MG63 (cell line): ENCODE data around the gene RBL1. TPM values are rescaled to one million over a fixed set of nuclear protein-coding genes. Genes with fewer than 3 reads are reported as not detected.
"Not testable (repeated sequence)": the region's sequence is repeated elsewhere in the genome, so short reads cannot be mapped to it uniquely, and the experiment has no call there.

Experiments
- DNase-seq: peaks from one replicate; pipeline ENCODE4 v3.0.0-alpha.2; 2020
- H3K27me3 ChIP-seq: fragments of 250-450 bp; sonication (Bioruptor Pico); 2 replicates; pipeline ENCODE4 v1.5.1; 2020; ENCODE audit warnings: mild to moderate bottlenecking, moderate library complexity
- H3K36me3 ChIP-seq: fragments of 250-450 bp; sonication (Bioruptor Pico); 2 replicates; pipeline ENCODE4 v1.5.1; 2020; ENCODE audit warnings: mild to moderate bottlenecking, moderate library complexity
- H3K4me3 ChIP-seq: fragments of 250-450 bp; sonication (Bioruptor Pico); 2 replicates; pipeline ENCODE4 v1.5.1; 2020; ENCODE audit warnings: mild to moderate bottlenecking, moderate library complexity
- H3K9me3 ChIP-seq: fragments of 250-450 bp; sonication (Bioruptor Pico); 2 replicates; pipeline ENCODE4 v1.5.1; 2020; ENCODE audit warnings: mild to moderate bottlenecking, moderate library complexity
- total RNA-seq: library from RNA; depleted of rRNA; stranded (reverse); fragments of >200 nt; shearing (Covaris generic); gene quantifications from 2 replicates; pipeline ENCODE4 v1.2.3, GENCODE V29; 2014; ENCODE audit warnings: low replicate concordance

Gene RBL1
- total RNA-seq, 1 experiment from 2014 or later, result 11.1 TPM

DNA sequence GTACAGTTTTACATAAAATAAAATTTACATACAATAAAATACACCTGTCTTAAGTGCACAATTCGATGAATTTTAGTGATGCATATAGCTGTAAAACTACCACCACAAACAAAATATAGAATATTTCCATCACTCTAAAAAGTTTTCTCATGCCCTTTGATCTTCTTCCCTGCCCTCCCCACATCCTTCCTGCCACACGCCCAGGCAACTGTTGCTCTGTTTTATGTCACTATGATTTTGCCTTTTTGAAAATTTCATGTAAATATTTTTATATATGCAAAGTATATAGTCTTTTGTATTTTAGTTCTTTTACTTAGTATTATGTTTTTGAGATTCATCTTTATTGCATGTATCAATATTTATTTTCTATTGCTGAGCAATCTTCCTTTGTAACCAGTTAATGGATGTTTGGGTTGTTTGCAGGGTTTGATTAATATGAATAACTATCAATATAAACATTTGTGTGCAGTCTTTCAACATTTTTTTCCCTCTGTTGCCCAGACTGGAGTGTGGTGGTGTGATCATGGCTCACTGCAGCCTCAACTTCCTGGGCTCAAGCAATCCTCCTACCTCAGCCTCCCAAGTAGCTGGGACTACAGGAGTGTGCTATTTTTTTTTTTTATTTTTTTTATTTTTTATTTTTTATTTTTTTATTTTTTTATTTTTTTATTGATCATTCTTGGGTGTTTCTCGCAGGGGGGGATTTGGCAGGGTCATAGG, 120.5 kb downstream of the RBL1 start:
- Histone ChIP-seq H3K4me3 (no peak overlapping the region), H3K9me3 (no peaks in the 10 kb centered on the region), H3K27me3 (no peaks in the 10 kb centered on the region), H3K36me3 (no peaks in the 10 kb centered on the region)
- DNase-seq, result no peak

DNA sequence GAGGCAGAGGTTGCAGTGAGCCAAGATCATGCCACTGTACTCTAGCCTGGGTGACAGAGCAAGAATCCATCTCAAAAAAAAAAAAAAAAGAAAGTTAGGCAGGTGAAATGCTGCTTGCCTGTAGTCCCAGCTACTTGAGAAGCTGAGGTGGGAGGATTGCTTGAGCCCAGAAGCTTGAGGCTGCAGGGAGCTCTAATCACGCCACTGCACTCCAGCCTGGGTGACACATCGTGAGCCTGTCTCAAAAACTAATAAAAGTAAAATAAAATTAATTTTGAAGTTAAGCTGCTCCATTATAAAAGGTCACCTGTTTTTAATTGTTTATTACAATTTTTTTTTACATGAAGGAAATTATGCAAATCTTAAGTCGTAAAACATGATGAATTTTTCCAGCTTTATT, 121.1 kb downstream of the RBL1 start:
- Histone ChIP-seq H3K9me3 (no peaks in the 10 kb centered on the region), H3K36me3 (no peaks in the 10 kb centered on the region), H3K4me3 (no peak overlapping the region), H3K27me3 (no peaks in the 10 kb centered on the region)
- DNase-seq, result no peak

DNA sequence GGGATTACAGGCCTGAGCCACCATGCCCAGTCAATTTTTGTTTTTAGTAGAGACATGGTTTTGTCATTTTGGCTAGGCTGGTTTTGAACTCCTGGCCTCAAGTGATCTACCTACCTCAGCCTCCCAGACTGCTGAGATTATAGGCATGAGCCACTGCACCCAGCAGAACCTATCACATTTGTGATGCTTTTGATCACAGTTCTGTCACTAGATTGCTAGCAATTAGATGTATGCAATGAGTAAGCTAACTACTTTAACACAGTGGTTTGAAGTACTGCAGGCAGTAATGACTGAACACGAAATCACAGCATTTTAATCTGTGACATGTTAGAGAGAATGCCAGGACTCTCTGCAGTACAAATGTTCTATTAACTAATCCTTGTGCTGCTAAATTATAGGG, 124.7 kb downstream of the RBL1 start:
- Histone ChIP-seq H3K36me3 (no peaks in the 10 kb centered on the region), H3K27me3 (no peaks in the 10 kb centered on the region), H3K4me3 (no peak overlapping the region), H3K9me3 (no peaks in the 10 kb centered on the region)
- DNase-seq, result no peak

DNA sequence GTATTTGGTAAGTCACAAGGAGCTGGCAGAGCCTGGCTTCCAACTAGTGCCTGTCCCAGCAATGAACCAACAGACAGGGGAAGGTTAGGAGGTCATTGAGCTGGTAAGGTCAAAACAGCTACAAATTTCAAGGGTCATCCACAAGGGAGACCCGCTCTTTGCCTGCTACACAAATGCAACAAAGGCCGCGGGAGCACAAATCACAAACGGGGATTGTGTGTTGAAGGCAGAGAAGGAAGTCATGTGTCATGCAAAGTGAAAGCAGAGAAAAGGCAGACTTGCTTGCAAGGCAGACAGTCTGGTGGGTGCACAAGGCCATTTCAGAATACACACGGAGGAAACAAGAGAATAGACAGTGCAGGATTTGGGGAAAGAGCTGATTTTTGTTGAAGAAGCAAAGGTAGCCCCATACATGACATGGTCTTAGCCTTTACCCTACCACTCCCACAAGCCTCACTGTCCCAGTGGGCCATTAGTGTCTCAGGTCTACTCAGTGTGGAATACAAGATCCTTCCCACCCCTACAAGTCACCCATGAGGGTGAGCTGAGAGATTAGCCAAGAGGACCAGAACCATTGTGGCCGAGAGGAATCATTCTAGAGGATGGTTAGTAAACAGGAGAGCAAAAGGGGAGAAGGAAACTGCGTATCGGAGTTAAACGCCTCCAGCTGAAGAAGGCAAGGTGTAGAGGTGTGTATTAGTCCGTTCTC, 126.2 kb downstream of the RBL1 start:
- Histone ChIP-seq H3K36me3 (no peaks in the 10 kb centered on the region), H3K27me3 (no peaks in the 10 kb centered on the region)

DNA sequence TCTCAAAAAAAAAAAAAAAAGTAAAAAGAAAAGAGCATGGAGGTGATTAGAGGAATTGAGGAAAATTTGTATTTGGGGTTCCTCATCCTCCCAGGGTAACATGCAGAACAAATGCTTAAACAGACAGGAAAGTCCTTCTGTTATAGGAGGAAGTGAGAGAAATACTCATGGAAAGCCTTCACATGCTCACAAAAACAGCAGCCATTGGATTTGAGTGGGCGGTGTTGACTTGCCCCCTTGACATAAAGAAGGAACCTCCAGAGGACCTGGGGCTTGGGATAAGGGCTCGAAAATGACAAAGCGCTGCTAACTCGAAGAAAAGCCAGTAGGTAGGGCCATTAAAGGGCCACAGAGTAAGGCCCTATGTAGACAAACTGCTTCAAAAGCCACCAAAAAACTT, 126.7 kb downstream of the RBL1 start:
- Histone ChIP-seq H3K36me3 (no peaks in the 10 kb centered on the region), H3K27me3 (no peaks in the 10 kb centered on the region)
- DNase-seq, result no peak

More for the DNA sequence above, 126.2 kb downstream of the RBL1 start:
- Histone ChIP-seq H3K9me3 (no peaks in the 10 kb centered on the region), H3K4me3 (no peak overlapping the region)
- no peak for DNase-seq

DNA sequence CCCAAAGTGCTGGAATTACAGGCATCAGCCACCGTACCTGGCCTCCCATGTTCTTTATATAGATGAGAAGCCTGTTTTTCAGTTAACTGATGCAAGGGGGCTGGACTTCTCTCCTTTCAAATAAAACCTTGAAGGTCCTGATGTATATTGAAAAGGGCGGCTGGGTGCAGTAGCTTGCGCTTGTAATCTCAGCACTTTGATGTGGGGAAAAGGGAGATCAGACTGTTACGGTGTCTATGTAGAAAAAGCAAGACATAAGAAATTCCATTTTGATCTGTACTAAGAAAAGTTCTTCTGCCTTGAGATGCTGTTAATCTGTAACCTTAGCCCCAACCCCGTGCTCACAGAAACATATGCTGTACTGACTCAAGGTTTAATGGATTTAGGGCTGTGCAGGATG, 128.2 kb downstream of the RBL1 start:
- Histone ChIP-seq H3K4me3 (no peak overlapping the region), H3K36me3 (no peaks in the 10 kb centered on the region), H3K9me3 (0 out of 2 replicates have a peak, but pooled peaks cover 4% of the 10 kb centered on the region), H3K27me3 (no peaks in the 10 kb centered on the region)
- no peak for DNase-seq

More for the DNA sequence above, 126.7 kb downstream of the RBL1 start:
- no peak overlapping the region for H3K4me3 ChIP-seq
- H3K9me3 ChIP-seq, result no peaks in the 10 kb centered on the region

DNA sequence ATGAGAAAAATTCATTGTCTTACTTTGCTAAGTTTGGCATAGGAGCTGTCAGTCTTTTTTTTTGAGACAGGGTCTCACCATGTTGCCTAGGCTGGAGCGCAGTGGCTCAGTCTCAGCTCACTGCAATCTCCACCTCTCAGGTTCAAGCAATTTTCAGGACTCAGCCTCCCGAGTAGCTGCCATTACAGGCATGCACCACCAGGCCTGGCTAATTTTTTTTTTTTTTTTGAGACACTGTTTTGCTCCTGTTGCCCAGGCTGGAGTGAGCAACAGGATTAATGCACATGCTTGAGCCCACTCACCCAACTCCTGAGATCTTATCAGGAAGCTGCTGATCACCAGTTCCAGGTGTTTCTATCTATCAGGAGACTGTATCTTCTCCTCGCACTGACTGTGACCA, 128.8 kb downstream of the RBL1 start:
- H3K9me3 ChIP-seq, H3K27me3 ChIP-seq, H3K4me3 ChIP-seq, DNase-seq, H3K36me3 ChIP-seq: not testable (repeated sequence)

DNA sequence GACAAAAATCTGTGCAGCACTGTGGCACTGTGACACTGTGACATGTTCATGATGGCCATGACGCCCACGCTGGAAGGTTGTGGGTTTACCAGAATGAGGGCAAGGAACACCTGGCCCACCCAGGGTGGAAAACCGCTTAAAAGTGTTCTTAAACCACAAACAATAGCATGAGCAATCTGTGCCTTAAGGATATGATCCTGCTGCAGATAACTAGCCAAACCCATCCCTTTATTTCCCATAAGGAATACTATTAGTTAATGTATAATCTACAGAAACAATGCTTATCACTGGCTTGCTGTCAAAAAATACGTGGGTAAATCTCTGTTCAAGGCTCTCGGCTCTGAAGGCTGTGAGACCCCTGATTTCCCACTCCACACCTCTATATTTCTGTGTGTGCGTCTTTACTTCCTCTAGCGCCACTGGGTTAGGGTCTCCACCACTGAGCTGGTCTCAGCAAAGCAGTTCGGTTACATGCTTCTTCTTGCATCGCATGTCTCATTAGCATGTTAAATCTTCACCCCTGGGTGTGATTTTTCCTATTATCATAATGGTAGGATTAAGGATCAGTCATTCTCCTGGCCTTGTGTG, 133.3 kb downstream of the RBL1 start:
- H3K9me3 ChIP-seq, result peaks cover 11% of the 10 kb centered on the region
- H3K4me3 ChIP-seq, H3K36me3 ChIP-seq, H3K27me3 ChIP-seq, DNase-seq: not testable (repeated sequence)

DNA sequence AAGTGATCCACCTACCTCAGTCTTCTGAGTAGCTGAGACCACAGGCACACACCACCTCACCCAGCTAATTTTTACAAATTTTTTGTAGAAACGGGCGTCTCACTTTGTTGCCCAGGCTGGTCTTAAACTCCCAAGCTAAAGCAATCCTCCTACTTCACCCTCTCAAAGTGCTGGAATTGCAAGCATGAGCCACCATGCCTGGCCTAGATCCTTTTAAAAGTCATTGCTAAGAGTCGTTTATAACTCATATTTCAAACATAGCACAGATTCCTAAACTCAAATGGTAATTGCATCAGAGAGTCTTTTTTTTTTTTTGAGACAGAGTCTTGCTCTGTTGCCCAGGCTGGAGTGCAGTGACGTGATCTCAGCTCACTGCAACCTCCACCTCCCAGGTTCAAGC, 136.6 kb downstream of the RBL1 start:
- Histone ChIP-seq H3K4me3 (no peak overlapping the region), H3K27me3 (no peaks in the 10 kb centered on the region), H3K36me3 (no peaks in the 10 kb centered on the region), H3K9me3 (peaks cover 11% of the 10 kb centered on the region)
- DNase-seq, result no peak

DNA sequence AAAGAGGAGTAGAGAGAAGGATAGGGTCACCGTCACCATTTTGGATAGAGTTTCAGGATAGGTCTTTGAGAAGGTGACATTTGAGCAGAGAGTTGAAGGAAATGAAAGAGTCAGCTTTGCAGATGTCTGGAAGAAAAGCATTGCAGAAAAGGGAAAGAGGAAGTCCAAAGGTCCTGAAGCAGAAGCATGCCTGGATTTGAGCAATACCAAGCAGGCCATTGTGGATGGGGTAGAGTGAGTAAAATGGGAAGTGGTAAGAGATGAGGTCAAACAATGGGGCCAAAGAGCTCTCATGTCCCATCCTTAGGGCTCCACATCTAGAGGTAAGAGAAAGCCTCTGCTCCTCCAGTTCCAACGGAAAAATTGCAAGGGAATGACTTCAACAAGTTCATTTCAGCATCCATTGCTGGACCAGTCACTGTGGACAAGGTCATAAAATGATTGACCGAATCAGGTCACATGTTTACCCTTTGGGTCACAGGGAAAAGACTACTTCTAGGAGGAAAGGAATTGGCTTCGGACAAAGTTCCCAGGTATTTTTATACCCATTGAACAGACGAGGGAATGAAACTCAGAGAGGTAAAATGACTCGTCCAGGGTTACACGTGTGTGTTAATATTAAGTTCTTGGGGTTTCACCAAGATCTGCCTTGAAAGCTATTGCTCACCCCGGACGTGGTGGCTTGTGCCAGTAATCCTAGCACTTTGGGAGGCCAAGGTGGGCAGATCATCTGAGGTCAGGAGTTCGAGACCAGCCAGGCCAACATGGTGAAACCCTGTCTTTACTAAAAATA, 137.7 kb downstream of the RBL1 start:
- no peak for DNase-seq
- H3K4me3 ChIP-seq, result no peak overlapping the region
- H3K27me3 ChIP-seq, result no peaks in the 10 kb centered on the region
- peaks cover 11% of the 10 kb centered on the region for H3K9me3 ChIP-seq
- no peaks in the 10 kb centered on the region for H3K36me3 ChIP-seq

DNA sequence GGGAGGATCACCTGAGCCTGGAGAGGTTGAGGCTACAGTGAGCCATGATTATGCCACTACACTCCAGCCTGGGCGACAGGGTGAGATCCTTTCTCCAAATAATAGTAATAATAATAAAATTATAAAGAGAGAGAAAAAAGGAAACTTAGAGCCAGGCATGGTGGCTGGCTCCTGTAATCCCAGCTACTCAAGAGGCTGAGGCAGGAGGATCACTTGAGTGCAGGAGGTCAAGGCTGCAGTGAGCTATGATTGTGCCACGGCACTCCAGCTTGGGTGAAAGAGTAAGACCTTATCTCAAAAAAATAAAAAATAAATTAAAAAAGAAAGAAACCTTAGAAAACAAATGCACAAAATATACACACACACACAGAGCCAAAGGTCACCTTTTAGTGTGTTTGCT, 139.1 kb downstream of the RBL1 start:
- DNase-seq, result no peak
- Histone ChIP-seq H3K27me3 (no peaks in the 10 kb centered on the region), H3K4me3 (no peak overlapping the region), H3K9me3 (peaks cover under 1% of the 10 kb centered on the region; the same call in 1 of the 2 replicates), H3K36me3 (no peaks in the 10 kb centered on the region)

DNA sequence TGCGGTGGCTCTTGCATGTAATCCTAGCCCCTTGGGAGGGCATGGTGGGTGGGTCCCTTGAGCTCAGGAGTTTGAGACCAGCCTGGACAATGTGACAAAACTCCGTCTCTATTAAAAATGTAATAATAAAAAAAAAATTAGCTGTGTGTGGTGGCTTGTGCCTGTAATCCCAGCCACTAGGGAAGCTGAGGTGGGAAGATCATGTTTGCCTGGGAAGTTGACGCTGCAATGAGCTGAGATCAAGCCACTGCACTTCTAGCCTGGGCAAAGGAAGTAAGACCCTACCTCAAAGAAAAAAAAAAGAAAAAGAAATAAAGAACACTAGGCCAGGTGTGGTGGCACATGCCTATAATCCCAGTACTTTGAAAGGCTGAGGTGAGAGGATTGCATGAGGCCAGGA, 139.8 kb downstream of the RBL1 start:
- no peak for DNase-seq
- Histone ChIP-seq H3K36me3 (no peaks in the 10 kb centered on the region), H3K27me3 (no peaks in the 10 kb centered on the region), H3K4me3 (no peak overlapping the region), H3K9me3 (no peaks in the 10 kb centered on the region)

DNA sequence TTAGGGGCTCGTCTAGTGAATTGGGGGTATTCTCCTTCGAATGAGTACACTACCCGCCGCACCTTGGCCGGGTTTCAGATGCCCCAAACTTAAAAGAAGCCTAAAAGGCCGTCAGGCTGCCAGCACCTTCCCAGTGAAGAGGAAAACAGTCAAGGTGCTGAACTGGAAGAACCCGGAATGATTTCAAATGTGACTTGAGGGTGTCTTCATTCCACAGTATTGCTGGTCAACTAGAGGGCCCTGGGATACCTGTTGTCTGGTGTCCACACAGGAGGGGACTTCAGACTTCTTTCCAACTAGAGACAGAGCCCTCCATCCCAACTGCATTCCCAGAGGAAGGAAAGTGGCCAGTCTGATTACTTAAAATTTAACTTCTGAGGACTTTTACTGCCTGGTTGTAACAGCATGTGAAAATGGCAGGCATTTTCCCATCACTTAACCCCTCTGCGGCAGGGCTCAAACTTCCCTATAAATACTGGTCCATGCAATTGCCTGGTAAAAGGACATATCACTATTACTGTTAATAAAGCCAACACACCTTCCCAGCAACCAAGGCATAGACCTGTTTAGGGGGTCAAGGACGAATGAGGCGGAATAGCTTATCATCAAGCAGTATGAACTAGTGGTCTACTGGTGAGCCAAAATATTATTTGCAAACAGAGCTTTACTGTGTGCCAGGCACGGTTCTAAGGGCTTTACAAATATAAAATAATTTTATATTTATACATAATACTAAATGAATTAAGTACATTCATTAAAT, 143.6 kb downstream of the RBL1 start:
- no peak for DNase-seq
- Histone ChIP-seq H3K9me3 (no peaks in the 10 kb centered on the region), H3K4me3 (peak overlapping the region; percentile 77), H3K36me3 (no peaks in the 10 kb centered on the region), H3K27me3 (no peaks in the 10 kb centered on the region)

DNA sequence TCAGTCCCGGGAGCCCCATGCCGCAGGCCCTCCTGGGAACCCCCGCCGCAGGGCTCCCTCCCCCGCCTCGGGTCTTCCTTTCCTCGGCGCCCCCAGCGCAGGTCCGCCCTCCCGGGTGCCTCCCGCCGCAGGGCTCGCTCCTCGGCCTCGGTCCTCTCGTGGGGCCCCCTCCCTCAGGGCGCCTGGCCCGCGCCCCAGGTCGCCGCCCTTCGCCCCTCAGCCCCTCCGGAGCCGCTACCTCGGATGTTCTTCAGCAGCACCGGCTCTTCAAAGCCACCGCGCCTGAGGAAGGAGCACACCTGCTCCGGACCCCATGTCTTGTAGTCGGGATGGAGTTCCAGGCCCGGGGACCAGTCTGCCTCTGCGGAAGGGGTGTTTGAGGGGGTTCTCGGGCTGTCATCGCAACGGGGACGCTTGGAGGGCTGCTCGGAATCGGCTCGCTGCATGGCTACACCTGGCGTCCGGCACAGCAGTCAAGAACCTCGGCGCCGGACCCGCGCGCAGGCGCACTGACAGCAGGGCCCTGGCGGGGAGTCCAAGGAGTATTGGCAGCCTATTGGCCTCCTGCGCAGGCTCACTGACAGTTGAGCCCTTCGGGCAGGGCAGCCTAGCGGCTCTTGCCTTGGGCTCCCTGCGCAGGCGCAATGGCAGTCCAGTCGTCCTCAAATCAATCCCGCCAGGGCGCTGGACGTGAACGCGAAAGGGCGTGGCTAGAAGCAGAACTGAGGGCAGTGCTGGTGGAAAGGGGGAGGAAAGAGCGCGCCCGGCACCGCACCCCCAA, 144.4 kb downstream of the RBL1 start, which contains the start of gene SAMHD1:
Gene SAMHD1, minus strand, starts transcription at position 511 of the 781 bp plus-strand sequence. Its CDS starts 65 bp downstream, at position 446.
- no peaks in the 10 kb centered on the region for H3K36me3 ChIP-seq
- peak; percentile 98 for DNase-seq
- H3K4me3 ChIP-seq, result peak within 1 kb of the TSS; percentile 77
- no peaks in the 10 kb centered on the region for H3K9me3 ChIP-seq
- no peaks in the 10 kb centered on the region for H3K27me3 ChIP-seq

DNA sequence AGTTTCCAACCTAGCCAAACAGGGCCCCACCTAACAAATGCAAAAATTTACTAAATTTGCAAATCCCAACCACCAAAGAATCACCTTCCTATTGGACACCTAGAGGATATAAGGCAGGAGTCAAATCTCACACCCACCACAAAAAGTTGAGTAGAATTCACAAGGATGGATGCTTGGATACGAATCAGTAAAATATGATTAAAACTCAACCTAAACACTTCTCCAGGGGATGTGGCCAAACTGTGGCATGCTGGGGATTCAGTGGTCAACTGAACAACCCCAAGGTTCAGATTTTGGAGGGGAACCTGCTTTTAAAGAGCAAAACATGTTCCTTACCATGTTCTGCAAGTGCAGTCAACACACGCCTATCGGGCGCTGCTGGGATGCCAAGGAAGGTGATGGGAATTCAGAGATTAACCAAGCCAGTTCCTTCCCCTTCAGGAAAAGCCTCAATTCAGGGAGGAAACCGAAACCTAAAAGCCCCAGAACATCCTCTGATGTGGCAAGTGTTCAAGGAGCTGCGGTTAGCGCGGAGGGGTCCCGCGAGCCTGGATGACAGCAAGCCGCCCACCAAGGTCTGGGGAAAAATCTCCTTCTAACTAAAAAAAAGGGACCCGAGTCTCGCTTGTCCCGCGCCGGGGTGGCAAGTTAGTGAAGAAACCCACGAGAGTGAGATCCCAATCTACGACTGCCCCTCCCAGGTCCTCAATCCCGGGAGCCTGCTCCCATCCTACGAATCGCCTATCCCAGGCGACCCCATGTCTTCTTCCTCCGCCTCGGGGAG, 145.2 kb downstream of the RBL1 start:
- Histone ChIP-seq H3K27me3 (no peaks in the 10 kb centered on the region), H3K4me3 (peak overlapping the region; percentile 77), H3K36me3 (no peaks in the 10 kb centered on the region), H3K9me3 (no peaks in the 10 kb centered on the region)
- DNase-seq, result peak; percentile 33
